Activated CD4-positive, alpha-beta T cell treated with anti-CD3 and anti-CD28 coated beads, Interleukin-2, amount 50 U/mL, for 1 hour (primary cell): Measurements from ENCODE around the gene FTO.

ENCODE experiments used
- DNase-seq: peaks from one replicate; pipeline ENCODE4 v3.0.0-alpha.2; 2020

FTO gene

DNA sequence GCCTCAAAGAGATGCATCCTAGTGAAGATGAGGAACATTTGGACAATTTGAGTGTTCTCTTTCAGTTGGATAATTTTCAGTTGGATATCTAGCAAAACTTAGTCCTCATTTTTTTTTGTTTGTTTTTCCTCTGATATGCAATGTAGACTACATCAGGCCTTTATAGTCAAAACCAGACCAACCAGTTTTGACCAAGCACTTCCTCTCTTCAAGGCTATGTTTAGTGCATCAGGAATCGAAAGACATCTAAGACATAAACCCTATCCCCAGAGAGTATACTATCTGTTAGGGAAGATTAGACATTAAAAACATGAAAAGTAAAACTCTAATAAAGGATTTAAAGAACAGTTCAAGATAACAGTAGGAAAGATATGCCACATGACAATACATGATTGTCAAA is 326.5 kb downstream of the FTO start:
- DNase-seq = no peak

DNA sequence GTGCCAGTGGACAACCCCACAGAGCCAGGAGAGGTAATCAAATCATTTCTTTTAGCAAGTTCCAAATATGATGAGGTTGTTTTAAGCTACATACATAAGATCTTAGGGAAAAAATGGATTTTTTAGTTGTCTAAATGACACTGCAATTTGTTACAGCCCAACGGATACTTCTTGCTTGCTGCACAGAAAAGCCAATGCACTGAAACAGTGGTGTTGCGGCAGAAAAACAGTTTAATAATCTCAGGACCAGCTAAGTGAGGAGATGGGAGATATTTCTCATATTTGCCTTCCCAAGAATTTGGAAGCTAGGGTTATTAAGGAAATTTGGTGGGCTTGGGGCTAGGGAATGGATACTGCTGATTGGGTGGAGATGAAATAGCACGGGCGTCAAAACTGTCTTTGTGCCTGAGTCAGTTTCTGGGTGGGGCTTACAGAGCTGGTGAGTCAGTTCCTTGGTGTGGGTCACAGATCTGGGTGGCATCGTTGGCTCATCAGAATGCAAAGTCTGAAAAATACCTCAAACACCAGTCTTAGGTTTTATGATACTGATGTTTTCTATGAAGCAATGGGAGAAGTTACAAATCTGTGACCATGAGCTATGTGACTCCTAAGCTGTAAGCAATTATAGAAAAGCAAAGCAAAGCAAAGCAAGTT is 327.3 kb downstream of the FTO start:
- DNase-seq = no peak

DNA sequence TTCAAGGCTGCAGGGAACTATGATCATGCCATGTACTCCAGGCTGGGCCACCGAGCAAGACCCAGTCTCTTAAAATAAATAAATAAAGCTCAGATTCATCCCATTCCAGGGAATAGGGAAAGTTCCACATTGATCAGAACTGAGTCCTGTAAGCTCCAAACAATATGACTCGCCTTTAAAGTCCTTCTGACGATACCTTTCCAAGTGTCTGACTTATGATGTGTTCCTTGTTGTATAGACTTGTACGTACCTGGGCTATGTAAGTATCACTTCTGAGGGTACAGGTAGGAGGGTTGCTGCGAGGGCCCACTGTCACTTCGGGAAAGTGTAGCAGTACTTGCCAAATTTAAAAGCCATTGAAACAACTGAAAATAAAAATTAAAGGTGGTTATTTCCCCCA is 329.8 kb downstream of the FTO start:
- no peak for DNase-seq

- no peak for DNase-seq
These were observed 330.7 kb downstream of the FTO start for GRCh38 chr16:54034684-54035083.

GRCh38 chr16:54040480-54040879 is 336.5 kb downstream of the FTO start:
- no peak for DNase-seq

GRCh38 chr16:54040975-54041374 is 337.0 kb downstream of the FTO start:
- no peak for DNase-seq

DNA sequence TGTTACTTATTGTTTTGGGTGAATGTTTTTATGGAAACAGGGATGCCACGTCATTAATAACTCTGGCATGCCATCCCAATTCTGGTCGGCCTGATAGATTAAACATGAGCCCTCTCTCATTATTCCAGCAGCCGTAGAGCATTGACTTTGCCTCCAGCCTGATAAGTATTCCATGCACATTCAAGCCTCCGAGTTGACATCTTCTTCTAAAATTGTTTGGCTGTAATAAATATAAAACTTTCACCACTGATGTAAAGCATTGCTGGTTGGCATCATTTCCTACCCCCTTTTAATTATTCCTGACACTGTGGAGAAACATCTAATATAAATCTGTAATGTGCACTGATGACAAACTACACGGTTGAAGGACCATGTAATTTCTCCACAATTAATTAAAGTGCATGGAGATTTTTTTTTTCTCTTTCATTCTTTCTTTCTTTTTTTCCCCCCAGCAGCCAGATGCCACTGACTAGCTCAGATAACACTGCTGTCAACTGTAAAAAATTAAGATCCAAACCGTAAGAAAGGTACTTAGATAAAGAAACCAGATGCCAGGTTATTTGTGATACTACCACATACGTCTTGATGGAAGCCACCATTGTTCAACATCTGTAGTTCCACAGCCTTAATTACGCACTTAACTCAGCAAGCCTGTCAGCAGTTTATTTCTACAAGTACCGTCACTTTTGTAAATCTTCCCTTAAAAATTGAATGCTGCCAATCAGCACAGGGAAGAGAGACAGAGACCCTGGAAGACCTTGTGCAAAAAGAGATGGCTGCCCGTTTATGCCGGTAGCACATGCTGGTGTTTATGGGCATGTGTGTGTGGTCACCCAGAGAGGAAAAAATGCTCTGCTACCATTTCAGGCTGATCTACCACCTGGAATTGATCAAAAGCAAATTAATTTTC is 344.9 kb downstream of the FTO start:
- DNase-seq = no peak

DNA sequence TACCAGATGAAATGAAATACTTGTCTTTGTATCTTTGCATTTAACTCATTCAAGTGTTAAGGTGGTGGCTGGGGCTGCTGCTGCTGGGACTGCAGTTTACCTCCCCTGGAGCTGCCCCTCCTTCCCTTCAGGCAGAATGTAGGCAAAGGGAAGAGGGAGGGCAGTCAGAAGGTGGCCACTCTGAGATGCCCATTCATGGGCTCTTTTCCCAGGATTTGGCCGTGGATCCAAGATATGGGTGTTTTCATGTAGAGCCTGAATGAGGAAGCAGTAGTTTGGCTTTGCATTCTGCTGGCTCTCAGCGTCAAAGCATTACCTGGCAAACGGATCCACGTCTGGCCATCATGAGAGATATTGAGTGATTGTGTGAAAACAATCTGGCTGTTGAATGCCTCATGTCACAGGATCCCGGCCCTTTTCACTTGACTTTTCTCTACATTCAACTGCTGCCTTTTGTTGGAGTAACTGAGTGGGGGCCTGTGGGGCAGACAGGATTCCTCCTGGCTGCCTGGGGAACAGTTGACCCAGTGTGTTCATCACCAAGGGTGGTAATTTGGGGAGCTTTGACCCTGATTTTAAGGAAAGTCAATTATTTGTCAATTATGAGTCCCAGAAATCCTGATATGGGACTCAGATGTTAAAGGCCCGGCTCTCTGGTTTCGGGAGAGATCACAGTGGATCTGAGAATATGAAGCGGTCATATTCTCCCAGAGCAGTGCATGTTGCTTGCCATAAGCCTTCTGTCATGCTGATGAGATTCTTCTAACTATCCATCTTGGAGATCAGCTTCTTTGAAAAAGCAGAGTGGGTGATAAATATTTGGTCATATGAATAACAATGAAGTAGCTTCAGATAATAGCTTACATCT is 345.9 kb downstream of the FTO start:
- DNase-seq = no peak

DNA sequence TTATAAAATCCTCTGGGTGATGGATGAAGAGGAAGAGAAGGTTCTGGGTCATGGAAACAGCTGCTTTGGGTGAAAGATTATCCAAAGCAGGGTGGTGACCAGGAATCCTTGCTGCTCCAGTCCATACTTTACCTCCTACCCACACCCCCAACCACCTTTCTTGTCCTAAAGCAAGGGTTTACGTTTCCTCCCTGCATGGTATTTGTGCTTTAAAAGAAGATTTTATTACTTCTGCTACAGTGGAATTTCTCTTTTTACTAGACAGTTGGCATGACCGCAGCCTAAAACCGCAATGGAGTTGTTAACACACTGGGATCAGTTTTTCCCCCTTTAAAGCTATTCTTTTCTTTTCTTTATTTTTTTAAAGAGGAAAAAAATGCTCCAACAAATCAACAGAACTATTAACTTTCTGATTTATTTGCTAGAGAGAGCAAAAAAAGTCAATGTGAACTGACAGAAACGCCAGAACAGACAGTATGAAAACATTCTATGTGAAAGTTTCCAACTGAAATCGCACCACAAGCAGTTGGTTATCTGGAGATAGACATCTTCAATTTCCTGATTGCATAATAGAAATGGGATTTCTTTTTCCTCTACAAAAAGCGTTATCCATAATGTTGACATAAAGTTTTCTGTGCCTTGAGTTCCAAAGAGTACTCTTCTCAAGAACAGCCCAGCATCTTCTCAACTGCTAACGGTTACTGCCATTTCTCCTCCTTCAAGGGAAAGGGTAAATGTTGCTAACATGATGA is 346.7 kb downstream of the FTO start:
- DNase-seq = no peak

DNA sequence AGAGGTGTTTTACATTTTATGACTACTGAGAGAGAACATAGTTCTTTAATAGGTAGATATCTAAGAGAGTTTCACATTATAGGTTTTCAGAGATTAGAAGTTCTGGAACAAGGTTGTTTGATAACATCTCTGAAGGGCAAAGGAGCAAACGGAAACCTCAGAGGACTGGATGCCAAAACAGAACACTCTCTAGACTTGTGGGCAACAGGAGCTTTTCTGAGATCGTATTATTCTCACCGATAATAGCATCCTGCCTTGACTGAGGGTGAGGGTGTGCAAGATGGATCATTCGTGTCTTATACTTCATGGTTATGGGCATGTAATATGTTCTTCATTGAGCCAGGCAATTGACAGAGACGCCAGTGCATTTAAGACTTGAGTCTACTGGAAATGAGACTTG is 347.9 kb downstream of the FTO start:
- DNase-seq = no peak

DNA sequence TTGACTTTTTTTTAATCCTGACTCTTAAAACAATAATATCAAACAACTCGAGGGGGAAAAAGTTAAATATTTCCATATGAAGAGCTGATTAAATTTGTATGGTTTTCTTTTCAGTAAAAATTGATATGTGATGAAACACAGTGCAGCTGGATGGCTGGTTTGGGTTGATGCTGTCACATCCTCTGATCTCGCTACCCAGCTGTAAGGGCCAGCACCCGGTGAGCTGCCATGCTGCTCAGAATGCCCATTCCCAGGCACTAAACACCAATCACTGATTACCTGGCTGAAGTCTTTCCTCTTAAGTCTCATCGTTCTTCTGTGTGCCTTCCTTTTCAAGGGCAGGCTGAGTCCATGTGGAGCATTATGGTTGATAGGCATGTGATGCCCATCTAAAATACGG is 348.3 kb downstream of the FTO start:
- no peak for DNase-seq

- no peak for DNase-seq
These were observed 350.2 kb downstream of the FTO start for GRCh38 chr16:54053891-54054820.

DNA sequence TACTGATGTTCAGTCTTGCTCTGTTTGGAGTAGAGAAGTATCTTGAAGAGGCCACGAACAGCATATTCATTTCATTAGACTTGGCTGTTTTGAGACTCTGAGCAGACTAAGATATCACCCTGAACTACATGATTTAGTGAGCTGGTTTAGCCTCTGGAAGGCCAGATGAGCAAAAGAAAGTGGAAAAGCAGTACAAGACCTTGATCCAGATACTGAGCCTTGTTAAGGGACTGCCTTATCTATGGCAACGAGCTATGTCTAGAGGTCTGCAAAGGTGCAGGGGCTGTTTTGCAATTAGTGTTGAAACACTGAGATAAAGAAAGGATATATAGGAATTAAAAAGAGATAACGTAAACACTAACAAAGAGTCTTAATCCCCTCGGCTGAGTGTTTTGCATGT is 351.2 kb downstream of the FTO start:
- DNase-seq = no peak

DNA sequence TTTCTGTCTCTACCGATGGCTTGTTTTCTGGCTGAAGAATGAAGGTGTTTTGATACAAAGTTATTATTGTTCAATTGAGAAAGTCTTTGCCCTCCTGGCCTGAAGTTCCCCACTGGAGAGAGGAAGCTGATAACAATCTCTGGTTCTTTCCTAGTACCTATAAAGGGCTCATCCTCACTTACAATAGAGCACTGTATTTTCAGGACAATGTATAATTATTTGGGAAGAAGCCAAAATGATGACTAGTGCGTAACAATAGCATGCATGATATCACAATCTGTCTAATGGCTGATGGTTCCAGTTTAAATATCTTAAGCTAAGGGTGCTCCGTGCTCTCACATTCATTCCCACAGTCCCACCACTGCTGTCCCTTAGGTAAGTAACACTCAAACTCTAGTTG is 351.9 kb downstream of the FTO start:
- DNase-seq = no peak

DNA sequence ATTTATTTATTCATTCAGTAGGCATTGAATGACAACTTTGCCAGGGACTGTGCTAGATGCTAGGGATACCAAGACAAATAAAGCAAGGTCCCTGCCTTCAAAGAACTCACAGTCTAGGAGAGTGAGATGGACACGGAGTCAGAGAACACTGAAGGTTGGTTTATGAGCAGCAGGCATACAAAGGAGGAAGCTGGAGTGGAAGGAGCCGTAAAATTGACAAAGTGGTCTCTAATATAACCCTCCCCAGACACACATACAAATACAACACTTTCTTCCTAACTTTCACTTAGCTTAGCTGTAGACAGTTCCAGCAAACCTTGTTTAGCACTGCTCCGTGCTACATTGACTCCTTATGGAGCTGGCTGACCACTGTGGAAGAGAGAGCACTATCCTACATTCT is 353.0 kb downstream of the FTO start:
- no peak for DNase-seq

- no peak for DNase-seq
These were observed 355.4 kb downstream of the FTO start for GRCh38 chr16:54059319-54059718.

DNA sequence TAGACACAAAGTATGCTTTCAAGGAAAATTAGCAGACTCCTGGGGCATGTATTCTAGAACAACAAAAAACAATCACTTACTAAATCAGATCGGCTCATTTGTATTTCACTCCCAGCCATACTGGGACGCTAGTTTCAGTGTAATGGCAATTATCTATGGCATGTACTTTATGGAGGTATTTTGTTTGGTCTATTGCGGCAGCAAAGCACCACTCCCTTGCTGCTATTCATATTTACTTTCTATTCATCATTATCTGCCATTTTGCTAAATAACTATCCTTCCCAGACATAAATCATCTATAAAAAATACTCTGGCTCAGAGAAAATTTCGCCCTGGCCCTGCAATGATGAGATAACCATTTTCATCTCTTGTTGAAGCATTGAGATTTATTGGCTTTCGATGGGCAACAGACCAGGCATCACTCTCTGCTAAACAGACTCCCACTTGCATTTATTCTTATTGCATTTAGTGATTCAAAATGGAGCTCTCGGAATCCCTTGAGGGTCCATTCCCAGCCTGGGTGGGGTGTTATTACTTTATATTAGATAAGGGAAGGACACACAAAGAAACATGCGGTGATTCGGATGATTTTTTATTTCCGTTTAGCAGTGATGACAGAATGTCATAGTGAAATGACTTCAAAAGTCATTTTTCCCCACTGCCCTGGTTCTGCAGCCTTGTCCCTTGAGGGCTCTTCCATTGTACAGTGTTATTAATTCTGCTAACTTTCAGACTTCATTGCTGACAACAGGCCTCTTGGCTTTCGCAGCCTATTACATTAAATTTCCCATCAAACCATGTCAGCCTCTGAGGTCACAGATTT is 356.9 kb downstream of the FTO start:
- no peak for DNase-seq

DNA sequence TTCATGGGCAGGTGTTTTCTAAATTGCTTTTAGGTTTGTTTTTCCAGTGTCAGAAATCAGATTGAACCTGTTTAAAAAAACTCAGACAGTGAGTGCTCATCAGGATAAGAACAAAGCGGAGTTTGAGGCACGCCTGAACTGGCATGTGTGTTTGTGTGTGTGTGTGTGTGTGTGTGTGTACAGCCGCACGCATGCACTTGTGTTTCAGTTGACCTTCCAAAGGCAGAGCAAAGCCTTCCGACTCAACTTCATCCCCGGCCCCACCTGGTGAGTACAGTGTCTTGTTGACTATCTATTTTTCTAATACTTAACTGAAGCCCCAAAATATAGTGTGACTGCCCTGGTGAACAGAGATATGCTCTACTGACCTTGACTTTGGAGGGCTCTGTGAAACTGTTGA is 357.5 kb downstream of the FTO start:
- no peak for DNase-seq

GRCh38 chr16:54062361-54063278 is 358.7 kb downstream of the FTO start:
- no peak for DNase-seq
